Right hindlimb (tissue), 1 donor: ENCODE results near the gene GAB1.
A peak's percentile ranks its signal among the peaks of the same experiment; 100 is the strongest.

Experiments used
- DNase-seq: peaks from one replicate; pipeline ENCODE4 v3.0.0-alpha.2; 2018

GAB1 gene

GRCh38 chr4:143512978-143513313 is 176.3 kb downstream of the GAB1 start:
- no peak for DNase-seq

GRCh38 chr4:143513314-143514168 is 176.9 kb downstream of the GAB1 start, which contains the start of gene SMARCA5:
Gene SMARCA5, plus strand, starts transcription at chr4:143513702. Its CDS starts 223 bp downstream, at chr4:143513925.
- peak; percentile 97 for DNase-seq

DNA sequence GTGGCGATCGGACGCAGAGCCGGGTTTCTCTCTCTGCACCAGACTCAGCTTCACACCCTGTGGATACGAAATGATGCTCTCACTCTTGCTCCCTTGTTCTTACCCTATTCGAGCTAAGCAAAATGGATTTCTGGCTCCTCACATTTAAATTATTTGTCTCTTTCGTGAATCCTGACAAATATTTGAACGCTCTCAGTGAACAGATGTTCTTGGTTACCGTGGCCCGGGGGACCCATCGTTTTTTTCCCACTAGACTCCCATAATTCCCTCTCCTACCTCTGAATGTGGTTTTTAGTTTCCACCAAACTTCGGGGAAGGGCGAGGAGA is 177.5 kb downstream of the GAB1 start:
- DNase-seq, result no peak

DNA sequence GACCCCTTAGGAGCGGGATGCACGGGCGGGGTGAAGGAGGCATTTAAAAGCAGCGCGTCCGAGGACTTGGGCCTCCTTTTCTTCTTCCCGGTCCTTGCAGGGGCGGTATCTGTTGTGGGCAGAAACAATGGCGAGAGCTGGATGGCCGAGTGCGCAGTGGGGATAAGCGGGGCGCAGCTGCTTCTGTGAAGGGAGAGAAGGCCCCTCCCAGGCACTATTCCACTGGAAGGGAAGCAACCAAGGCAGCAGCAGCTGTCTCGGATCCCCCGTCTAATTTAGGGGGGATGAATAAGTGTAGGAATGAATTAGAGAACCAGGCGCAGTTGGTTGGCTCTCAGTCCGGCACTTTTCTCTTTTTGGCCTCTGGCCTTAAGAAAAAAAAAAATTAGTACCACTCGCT is 177.8 kb downstream of the GAB1 start:
- peak; percentile 84 for DNase-seq

- no peak for DNase-seq
Measured at GRCh38 chr4:143514901-143515300, 178.2 kb downstream of the GAB1 start.

- no peak for DNase-seq
Measured at GRCh38 chr4:143515905-143516304, 179.2 kb downstream of the GAB1 start.

DNA sequence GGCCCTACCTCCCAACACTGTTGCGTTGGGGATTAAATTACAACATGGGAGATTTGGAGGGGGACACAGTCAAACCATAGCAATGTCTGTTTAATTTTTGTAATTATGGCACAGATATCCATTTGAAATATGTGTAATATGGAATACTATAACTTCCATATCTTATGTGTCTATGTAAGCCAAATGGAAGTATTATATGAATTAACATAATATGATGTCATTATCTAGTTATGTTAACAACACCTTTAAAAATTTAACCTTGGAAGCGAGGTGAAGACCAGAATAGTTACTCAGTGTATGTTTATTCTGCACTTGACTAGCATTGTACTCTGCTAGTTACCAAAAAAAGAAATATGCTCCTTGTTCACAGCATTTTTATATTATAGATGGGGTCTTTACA is 181.1 kb downstream of the GAB1 start:
- no peak for DNase-seq
